Osteoblast (primary cell): ENCODE measurements around the gene ZNF397. TPM values are rescaled to one million over a fixed set of nuclear protein-coding genes. Genes with fewer than 3 reads are reported as not detected.

ENCODE experiments used
- DNase-seq: peaks from one replicate; pipeline ENCODE4 v3.0.0; 2011; ENCODE audit warnings: low spot score, mixed read lengths; ENCODE audit not compliant: insufficient read length; ENCODE audit errors: missing footprints
- H2AFZ ChIP-seq: 2 replicates; pipeline ENCODE4 v1.6.0; 2011; ENCODE audit warnings: mild to moderate bottlenecking, low read length
- H3K27ac ChIP-seq: 2 replicates; pipeline ENCODE4 v1.5.1; 2011; ENCODE audit warnings: mild to moderate bottlenecking, low read depth, low read length, moderate library complexity
- H3K27me3 ChIP-seq: 2 replicates; pipeline ENCODE4 v1.6.0; 2012; ENCODE audit warnings: mild to moderate bottlenecking, control low read depth, inconsistent platforms, low read length, moderate library complexity; ENCODE audit not compliant: insufficient read depth
- H3K36me3 ChIP-seq: 2 replicates; pipeline ENCODE4 v1.5.1; 2011; ENCODE audit warnings: mild to moderate bottlenecking, low read length, control low read depth, moderate library complexity; ENCODE audit not compliant: insufficient read depth
- H3K4me1 ChIP-seq: 2 replicates; pipeline ENCODE4 v1.5.1; 2011; ENCODE audit warnings: mild to moderate bottlenecking, low read length, control low read depth, moderate library complexity; ENCODE audit not compliant: insufficient read depth
- H3K4me2 ChIP-seq: 2 replicates; pipeline ENCODE4 v1.6.0; 2011; ENCODE audit warnings: mild to moderate bottlenecking, low read length; ENCODE audit not compliant: insufficient read depth
- H3K4me3 ChIP-seq: fragments of 200-600 bp; sonication (generic); 3 replicates; pipeline ENCODE4 v1.5.1; 2012; ENCODE audit warnings: mild to moderate bottlenecking, low read length, inconsistent platforms; ENCODE audit not compliant: insufficient read depth
- H3K79me2 ChIP-seq: 2 replicates; pipeline ENCODE4 v1.6.0; 2012; ENCODE audit warnings: mild to moderate bottlenecking, low read length, control low read depth, inconsistent platforms; ENCODE audit not compliant: insufficient read depth
- H3K9me3 ChIP-seq: 2 replicates; pipeline ENCODE4 v1.5.1; 2011; ENCODE audit warnings: low read depth, low read length, control low read depth
- H4K20me1 ChIP-seq: 2 replicates; pipeline ENCODE4 v1.6.0; 2012; ENCODE audit warnings: mild to moderate bottlenecking, low read length, control low read depth; ENCODE audit not compliant: insufficient read depth
- CTCF ChIP-seq: IDR thresholded peaks from 2 replicates; pipeline ENCODE4 v1.5.1; 2011; ENCODE audit warnings: mild to moderate bottlenecking, low read depth, low read length, moderate library complexity; ENCODE audit errors: extremely low read depth
- total RNA-seq: library from RNA; depleted of rRNA; stranded (reverse); fragments of >200 nt; gene quantifications from 2 replicates; pipeline ENCODE4 v1.2.3, GENCODE V29; 2012

The ZNF397 gene
- total RNA-seq: 13.0 and 14.1 TPM in 2 replicates

- Histone ChIP-seq H3K4me3 (peak within 1 kb of the TSS; percentile 80), H3K4me1 (peaks cover 12% of the 10 kb centered on the region), H3K4me2 (peak within 1 kb of the TSS; percentile 84), H3K27ac (peak within 1 kb of the TSS; percentile 91), H3K79me2 (peaks cover 10% of the 10 kb centered on the region), H3K9me3 (peaks cover 21% of the 10 kb centered on the region), H4K20me1 (no peaks in the 10 kb centered on the region), H2AFZ (peak within 1 kb of the TSS; percentile 85), H3K27me3 (no peaks in the 10 kb centered on the region), H3K36me3 (peaks cover 37% of the 10 kb centered on the region)
- peak; percentile 97 for DNase-seq
- TF ChIP-seq CTCF: no peak
Observed at GRCh38 chr18:35240664-35241447, at the start of gene ZNF397. Gene ZNF397 (plus strand): TSS chr18:35241034. CDS start chr18:35242471, 1,437 bp downstream.

- H3K27ac ChIP-seq: no peak overlapping the region
- H2AFZ ChIP-seq: no peak overlapping the region
- H3K9me3 ChIP-seq: no peaks in the 10 kb centered on the region
- H3K27me3 ChIP-seq: no peaks in the 10 kb centered on the region
- H3K4me1 ChIP-seq: no peaks in the 10 kb centered on the region
- H3K4me3 ChIP-seq: no peak overlapping the region
- H3K79me2 ChIP-seq: no peaks in the 10 kb centered on the region
- TF ChIP-seq CTCF: no peak
- DNase-seq: no peak
- no peaks in the 10 kb centered on the region for H3K36me3 ChIP-seq
- H4K20me1 ChIP-seq: no peaks in the 10 kb centered on the region
- no peak overlapping the region for H3K4me2 ChIP-seq
Observed at GRCh38 chr18:35191698-35192025, 49.2 kb upstream of the ZNF397 start.

- H2AFZ ChIP-seq: no peak overlapping the region
Observed at GRCh38 chr18:35192415-35192814, 48.4 kb upstream of the ZNF397 start.

More at GRCh38 chr18:35192415-35192814, 48.4 kb upstream of the ZNF397 start:
- Histone ChIP-seq H3K36me3 (no peaks in the 10 kb centered on the region), H3K4me3 (no peak overlapping the region), H3K9me3 (no peaks in the 10 kb centered on the region), H3K27me3 (no peaks in the 10 kb centered on the region), H3K4me1 (no peaks in the 10 kb centered on the region), H3K4me2 (no peak overlapping the region), H4K20me1 (no peaks in the 10 kb centered on the region), H3K79me2 (no peaks in the 10 kb centered on the region), H3K27ac (no peak overlapping the region)
- DNase-seq: no peak
- no peak for TF ChIP-seq CTCF
